Endothelial cell of umbilical vein (primary cell): ENCODE results near the gene SLC38A9.

Experiments
- CTCF ChIP-seq, 2 donors: IDR thresholded peaks; 1 replicate in 1 of 2; 2 replicates in 1 of 2; pipeline ENCODE4 v1.5.1; 2011; ENCODE audit warnings: low read length in 2 of 2, mild to moderate bottlenecking in 2 of 2, moderate library complexity in 2 of 2, control low read depth in 1 of 2, inconsistent platforms in 1 of 2, low read depth in 1 of 2; ENCODE audit not compliant: insufficient read depth in 1 of 2; ENCODE audit errors: extremely low read depth in 1 of 2
- EZH2 ChIP-seq: IDR thresholded peaks from 2 replicates; pipeline ENCODE4 v1.6.1; 2012; ENCODE audit warnings: borderline replicate concordance, low read depth, mild to moderate bottlenecking, moderate library complexity, low read length, inconsistent platforms; ENCODE audit not compliant: severe bottlenecking
- FOS ChIP-seq: IDR thresholded peaks from 2 replicates; pipeline ENCODE4 v1.6.1; 2011; ENCODE audit warnings: mild to moderate bottlenecking, low read length, moderate library complexity, borderline replicate concordance; ENCODE audit not compliant: insufficient read depth
- JUN ChIP-seq: IDR thresholded peaks from 2 replicates; pipeline ENCODE4 v1.6.1; 2011; ENCODE audit warnings: borderline replicate concordance, low read depth; ENCODE audit not compliant: insufficient read length, insufficient read depth
- MYC ChIP-seq: IDR thresholded peaks from one replicate; pipeline ENCODE4 v1.6.1; 2011; ENCODE audit warnings: mild to moderate bottlenecking, low read depth, low read length
- POLR2A ChIP-seq: IDR thresholded peaks from 2 replicates; pipeline ENCODE4 v1.6.1; 2012; ENCODE audit warnings: low read depth, mild to moderate bottlenecking, control low read depth, low read length
- POLR2AphosphoS5 ChIP-seq: IDR thresholded peaks from 2 replicates; pipeline ENCODE4 v1.6.1; 2012; ENCODE audit warnings: low read depth, mild to moderate bottlenecking, control low read depth, low read length, moderate library complexity; ENCODE audit not compliant: insufficient read depth
- TF ChIP-seq, protein P1 (sequence below): IDR thresholded peaks from 2 replicates; pipeline ENCODE4 v1.6.1; 2011; ENCODE audit not compliant: insufficient read depth, insufficient read length

- TF ChIP-seq CTCF (IDR thresholded peaks at IDR 0.05; ENCODE audit: extremely low read depth in 1 of 2, insufficient read depth in 1 of 2, low read depth in 1 of 2, low read length in 2 of 2) = no peak
- no peak for TF ChIP-seq POLR2A
- TF ChIP-seq JUN = no peak
- no peak for TF ChIP-seq POLR2AphosphoS5
- TF ChIP-seq, protein P1, sequence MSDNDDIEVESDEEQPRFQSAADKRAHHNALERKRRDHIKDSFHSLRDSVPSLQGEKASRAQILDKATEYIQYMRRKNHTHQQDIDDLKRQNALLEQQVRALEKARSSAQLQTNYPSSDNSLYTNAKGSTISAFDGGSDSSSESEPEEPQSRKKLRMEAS = no peak
- no peak for TF ChIP-seq EZH2
- no peak for TF ChIP-seq MYC
- no peak for TF ChIP-seq FOS
Observed at GRCh38 chr5:55613112-55613868, 98.8 kb downstream of the SLC38A9 start.
